Measurements from ENCODE around the gene SLC22A15. TPM values are rescaled to one million over a fixed set of nuclear protein-coding genes. Genes with fewer than 3 reads are reported as not detected.

Gene SLC22A15
- total RNA-seq, 1 donor from 2014 or later, result 4.6 TPM

DNA sequence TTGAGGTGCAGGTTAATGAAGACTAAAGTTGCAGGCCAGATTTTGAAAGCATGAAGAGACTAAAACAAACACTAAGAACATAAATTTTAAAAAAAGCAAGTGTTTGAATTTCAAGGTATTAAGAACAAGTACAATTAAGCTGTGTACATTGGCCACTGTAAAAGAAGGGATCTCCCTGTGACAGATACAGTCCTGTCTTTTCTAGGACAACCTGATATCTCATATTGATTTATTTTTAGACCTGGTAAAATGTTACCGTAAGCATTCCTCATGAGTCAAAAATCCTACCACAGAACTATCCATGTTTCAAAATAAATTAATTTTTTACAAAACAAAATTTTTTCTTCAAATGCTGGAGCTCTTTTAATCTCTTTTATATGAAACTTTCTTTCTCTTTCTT is 39.4 kb downstream of the SLC22A15 start:
- Mint-ChIP-seq H3K36me3 (ENCODE audit: low read depth) (peaks cover 2% of the 10 kb centered on the region), H3K4me3 (no peak overlapping the region), H3K9me3 (no peaks in the 10 kb centered on the region), H3K27me3 (no peaks in the 10 kb centered on the region), H3K4me1 (no peaks in the 10 kb centered on the region), H3K27ac (no peak overlapping the region)
- intact Hi-C loops (cut with micrococcal nuclease), result no loop called here
- ChIA-PET CTCF (no interaction called here), POLR2A (no interaction called here)
- ATAC-seq (ENCODE audit: low read depth) (no peak), DNase-seq (no peak)
- TF ChIP-seq, protein P1, sequence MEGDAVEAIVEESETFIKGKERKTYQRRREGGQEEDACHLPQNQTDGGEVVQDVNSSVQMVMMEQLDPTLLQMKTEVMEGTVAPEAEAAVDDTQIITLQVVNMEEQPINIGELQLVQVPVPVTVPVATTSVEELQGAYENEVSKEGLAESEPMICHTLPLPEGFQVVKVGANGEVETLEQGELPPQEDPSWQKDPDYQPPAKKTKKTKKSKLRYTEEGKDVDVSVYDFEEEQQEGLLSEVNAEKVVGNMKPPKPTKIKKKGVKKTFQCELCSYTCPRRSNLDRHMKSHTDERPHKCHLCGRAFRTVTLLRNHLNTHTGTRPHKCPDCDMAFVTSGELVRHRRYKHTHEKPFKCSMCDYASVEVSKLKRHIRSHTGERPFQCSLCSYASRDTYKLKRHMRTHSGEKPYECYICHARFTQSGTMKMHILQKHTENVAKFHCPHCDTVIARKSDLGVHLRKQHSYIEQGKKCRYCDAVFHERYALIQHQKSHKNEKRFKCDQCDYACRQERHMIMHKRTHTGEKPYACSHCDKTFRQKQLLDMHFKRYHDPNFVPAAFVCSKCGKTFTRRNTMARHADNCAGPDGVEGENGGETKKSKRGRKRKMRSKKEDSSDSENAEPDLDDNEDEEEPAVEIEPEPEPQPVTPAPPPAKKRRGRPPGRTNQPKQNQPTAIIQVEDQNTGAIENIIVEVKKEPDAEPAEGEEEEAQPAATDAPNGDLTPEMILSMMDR (IDR thresholded peaks at IDR 0.05), result no peak

DNA sequence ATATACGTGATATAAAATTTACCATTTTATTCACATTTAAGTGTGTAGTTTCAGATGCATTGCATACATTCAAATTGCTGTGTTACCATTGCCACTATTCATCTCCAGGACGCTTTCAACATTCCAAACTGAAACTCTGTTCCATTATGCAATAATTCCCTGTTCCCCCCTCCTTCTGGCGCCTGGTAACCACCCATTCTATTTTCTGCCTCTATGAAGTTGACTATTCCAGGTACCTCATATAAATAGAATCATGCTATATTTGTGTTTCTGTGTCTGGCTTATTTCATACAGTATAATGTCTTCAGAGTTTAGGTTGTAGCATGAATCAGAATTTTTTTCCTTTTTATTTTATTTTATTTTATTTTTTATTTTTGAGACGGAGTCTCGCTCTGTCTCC is 41.7 kb downstream of the SLC22A15 start:
- TF ChIP-seq, protein P1 (IDR thresholded peaks at IDR 0.05), result no peak
- ChIA-PET POLR2A (no interaction called here), CTCF (no interaction called here)
- Mint-ChIP-seq H3K4me1 (no peaks in the 10 kb centered on the region), H3K36me3 (ENCODE audit: low read depth) (peaks cover 3% of the 10 kb centered on the region), H3K4me3 (no peak overlapping the region), H3K9me3 (no peaks in the 10 kb centered on the region), H3K27ac (no peak overlapping the region), H3K27me3 (no peaks in the 10 kb centered on the region)
- no peak for ATAC-seq (ENCODE audit: low read depth)
- no peak for DNase-seq
- intact Hi-C loops (cut with micrococcal nuclease), result no loop called here

DNA sequence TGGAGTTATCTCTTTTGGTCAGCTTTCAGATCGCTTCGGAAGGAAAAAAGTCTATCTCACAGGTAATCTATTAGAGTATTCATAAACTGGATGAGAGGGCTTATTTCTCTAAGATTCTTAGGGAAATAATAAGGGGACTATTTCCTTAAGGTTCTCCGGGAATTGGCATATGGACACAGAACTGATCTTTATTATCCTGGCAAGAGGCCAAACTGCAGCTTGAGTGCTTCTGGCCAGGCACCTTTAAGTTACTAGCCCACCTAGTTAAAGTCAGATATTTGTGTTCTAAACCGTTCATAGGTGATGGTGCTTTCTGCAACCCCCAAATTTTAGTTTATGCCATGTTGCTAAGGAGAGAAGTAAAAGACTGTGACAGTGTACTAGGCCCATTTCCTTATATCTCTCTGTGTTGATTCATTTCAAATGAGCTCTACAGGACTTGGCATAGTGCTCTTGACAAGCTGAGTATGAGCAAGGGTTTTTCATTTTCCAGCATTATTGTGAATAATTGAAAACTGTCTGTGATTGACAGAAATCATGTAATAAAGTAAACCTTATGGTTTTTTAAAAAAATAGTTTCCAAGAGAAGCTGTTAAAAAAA is 43.4 kb downstream of the SLC22A15 start:
- peaks cover 3% of the 10 kb centered on the region for H3K36me3 Mint-ChIP-seq (ENCODE audit: low read depth)
- no peaks in the 10 kb centered on the region for H3K4me1 Mint-ChIP-seq
- no peak overlapping the region for H3K4me3 Mint-ChIP-seq
- DNase-seq (no peak), ATAC-seq (ENCODE audit: low read depth) (no peak)
- intact Hi-C loops (cut with micrococcal nuclease), result loop anchor here (1.0 kb wide), 1 partner anchor 212 kb away; no protein-coding TSS in a partner anchor
- H3K27ac Mint-ChIP-seq, result no peak overlapping the region
- H3K9me3 Mint-ChIP-seq, result no peaks in the 10 kb centered on the region
- H3K27me3 Mint-ChIP-seq, result no peaks in the 10 kb centered on the region
- TF ChIP-seq, protein P1 (IDR thresholded peaks at IDR 0.05), result no peak
- ChIA-PET POLR2A (no interaction called here), CTCF (interaction anchor here (1.1 to 2.2 kb wide), 7 partner anchors 22 to 882 kb away, joined by 3 to 11 read pairs (median 4); no protein-coding TSS in a partner anchor)

DNA sequence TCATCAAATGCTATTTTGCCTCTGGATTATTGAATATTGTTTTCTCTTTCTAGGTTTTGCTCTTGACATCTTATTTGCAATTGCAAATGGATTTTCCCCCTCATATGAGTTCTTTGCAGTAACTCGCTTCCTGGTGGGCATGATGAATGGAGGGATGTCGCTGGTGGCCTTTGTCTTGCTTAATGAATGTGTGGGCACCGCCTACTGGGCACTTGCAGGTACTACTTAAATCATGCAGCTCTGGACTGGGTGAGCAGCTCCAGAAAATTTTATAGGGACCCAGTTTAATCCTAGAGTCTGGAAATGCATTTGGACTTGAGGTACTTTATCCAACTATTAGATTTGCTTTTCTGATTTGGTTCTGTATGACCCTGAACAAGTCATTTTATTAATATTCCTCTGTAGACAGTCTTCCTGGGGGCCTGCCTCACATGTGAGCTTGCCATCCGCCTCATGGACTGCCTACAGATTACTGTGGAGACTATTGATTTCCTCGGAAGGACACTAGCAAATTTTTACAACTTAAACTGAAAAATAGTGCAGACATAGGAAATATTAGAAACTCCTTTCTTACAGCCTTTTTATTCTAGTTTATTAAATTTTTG is 44.5 kb downstream of the SLC22A15 start:
- ChIA-PET POLR2A (no interaction called here), CTCF (interaction anchor here (0.7 to 2.2 kb wide), 9 partner anchors 8 to 883 kb away, joined by 3 to 11 read pairs (median 4); no protein-coding TSS in a partner anchor)
- intact Hi-C loops (cut with micrococcal nuclease), result loop anchor here (1.0 kb wide), 1 partner anchor 213 kb away; no protein-coding TSS in a partner anchor

DNA sequence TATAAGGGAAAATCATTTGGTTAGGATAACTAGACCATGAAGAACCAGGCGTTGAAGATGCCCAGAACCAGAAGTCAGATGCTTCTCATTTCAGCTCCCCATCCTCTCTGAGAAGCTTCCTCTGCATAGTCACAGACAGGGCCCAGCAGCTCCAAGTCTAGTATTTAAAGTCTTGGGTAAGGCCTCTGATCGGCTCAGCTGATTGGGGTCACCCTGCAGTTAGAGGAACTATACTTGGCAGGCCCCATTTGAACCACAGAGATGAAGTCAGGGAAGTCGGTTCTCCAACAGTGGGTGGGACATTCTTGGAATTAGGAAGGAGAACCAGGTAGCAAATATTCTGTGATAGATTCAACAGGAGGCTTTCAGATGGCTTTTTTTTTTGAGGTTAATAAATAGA is 48.3 kb downstream of the SLC22A15 start:
- intact Hi-C loops (cut with micrococcal nuclease), result no loop called here
- Mint-ChIP-seq H3K27me3 (no peaks in the 10 kb centered on the region), H3K4me3 (no peak overlapping the region), H3K27ac (no peak overlapping the region), H3K9me3 (no peaks in the 10 kb centered on the region), H3K4me1 (no peaks in the 10 kb centered on the region), H3K36me3 (ENCODE audit: low read depth) (peaks cover 4% of the 10 kb centered on the region)
- ATAC-seq (ENCODE audit: low read depth) (no peak), DNase-seq (no peak)
- CTCF ChIA-PET, result no interaction called here
- POLR2A ChIA-PET, result no interaction called here
- TF ChIP-seq, protein P1 (IDR thresholded peaks at IDR 0.05), result no peak

More for the DNA sequence above, 44.5 kb downstream of the SLC22A15 start:
- no peak overlapping the region for H3K4me3 Mint-ChIP-seq
- no peaks in the 10 kb centered on the region for H3K4me1 Mint-ChIP-seq
- TF ChIP-seq, protein P1 (IDR thresholded peaks at IDR 0.05), result no peak
- no peaks in the 10 kb centered on the region for H3K9me3 Mint-ChIP-seq
- ATAC-seq (ENCODE audit: low read depth) (peak; percentile 45), DNase-seq (no peak)
- peaks cover 3% of the 10 kb centered on the region for H3K36me3 Mint-ChIP-seq (ENCODE audit: low read depth)
- no peak overlapping the region for H3K27ac Mint-ChIP-seq
- H3K27me3 Mint-ChIP-seq, result no peaks in the 10 kb centered on the region

All from activated B cell treated with CpG ODN at 0.5 μM for 24 hours (primary cell).